Testis (tissue), 2 donors: ENCODE data around the gene UTS2.

ENCODE experiments used
- CTCF ChIP-seq, 3 experiments: fragments of 450-650 bp in 2 of 3; fragments of 200-600 bp in 1 of 3; sonication (generic) in 1 of 3; IDR thresholded peaks; one replicate each; pipeline ENCODE4 v1.5.1; 2016 to 2019; ENCODE audit warnings: antibody characterized with exemption in 3 of 3, mild to moderate bottlenecking in 2 of 3, moderate library complexity in 1 of 3
- POLR2A ChIP-seq: fragments of 450-650 bp; IDR thresholded peaks from one replicate; pipeline ENCODE4 v1.6.1; 2017; ENCODE audit warnings: antibody characterized with exemption, mild to moderate bottlenecking, moderate library complexity

GRCh38 chr1:7891804-7892203, 38.9 kb upstream of the UTS2 start:
- TF ChIP-seq CTCF (IDR thresholded peaks at IDR 0.05) (no peak), POLR2A (no peak)
